GM19193 (cell line): ENCODE results near the gene SLC7A6.
A peak's percentile ranks its signal among the peaks of the same experiment; 100 is the strongest.

Experiments
- POLR2A ChIP-seq: IDR thresholded peaks from 4 replicates; pipeline ENCODE4 v1.6.1; 2011; ENCODE audit not compliant: insufficient read depth, insufficient read length; ENCODE audit errors: extremely low read depth

Gene SLC7A6

DNA sequence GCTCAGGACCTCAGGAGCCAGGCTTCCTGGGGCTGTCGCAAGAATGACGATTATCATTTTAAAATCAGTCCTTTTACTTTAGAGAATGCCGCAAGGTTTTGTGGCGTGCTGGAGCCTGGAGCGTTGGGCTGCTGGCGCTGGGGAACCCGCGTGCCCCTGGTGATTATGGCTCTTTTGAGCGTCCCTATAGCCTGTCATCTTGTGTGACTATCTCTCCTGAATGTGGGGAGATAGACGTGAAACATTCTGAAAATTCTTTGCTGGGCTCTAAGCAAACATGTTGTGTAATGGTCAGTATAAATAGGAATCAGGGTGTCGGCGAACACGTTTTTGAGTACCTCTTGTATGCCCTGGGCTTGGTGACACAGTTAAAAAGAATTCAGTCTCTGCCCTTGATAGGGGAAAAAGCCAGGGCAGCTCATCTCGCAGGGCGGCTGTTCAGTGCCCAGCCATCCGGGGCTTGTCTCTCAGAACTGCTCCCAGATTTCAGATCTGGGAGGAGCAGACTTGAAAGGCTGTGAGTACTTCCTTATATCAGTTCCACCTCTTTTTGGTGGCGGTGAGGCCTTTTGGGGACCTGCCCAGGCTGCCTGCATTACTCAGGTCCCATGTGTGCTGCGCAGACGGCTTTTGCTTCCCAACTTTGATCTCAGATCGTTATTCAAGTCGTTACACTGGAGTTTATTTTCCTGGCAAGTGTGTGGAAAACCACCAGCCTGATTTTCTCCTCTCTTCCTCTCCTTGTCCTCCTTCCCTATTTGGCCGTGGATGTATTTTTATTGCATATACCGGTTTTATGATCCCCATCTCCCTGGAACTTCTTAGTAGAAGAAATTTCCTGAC lies 973 bp downstream of the SLC7A6 start:
- TF ChIP-seq POLR2A = peak; percentile 41

DNA sequence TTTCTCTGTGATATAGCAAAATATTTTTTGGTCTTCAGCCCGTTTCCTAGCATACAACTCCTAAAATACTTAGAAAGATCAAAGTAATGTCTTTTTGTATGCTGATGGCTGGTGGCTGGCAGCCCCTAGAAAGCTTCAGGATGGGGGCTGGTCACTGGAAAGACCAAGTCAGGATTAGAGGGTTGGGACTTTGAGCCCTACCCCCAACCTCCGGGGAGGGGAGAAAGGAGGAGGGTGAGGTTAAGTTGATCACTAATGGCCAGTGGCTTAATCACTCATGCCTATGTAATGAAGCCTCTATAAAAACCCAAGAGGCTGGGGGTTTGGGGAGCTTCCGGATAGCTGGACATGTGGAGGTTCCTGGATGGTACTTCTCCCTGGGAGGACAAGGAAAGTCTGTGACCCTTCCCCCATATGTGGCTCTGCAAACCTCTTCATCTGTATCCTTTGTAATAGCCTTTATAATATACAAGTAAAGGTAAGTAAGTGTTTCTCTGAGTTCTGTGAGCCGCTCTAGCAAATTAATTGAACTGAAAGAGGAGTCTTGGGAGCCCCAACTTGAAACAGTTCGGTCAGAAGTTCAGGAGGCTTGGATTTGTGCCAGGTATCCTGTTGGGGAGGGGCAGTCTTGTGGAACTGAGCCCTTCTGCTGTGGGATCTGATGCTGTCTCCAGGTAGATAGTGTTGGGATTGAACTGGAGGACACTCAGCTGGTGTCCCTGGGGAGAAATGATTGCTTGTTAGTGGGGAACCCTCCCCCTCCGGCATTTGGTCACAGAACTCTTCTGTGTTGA lies 3.5 kb downstream of the SLC7A6 start:
- no peak for TF ChIP-seq POLR2A

DNA sequence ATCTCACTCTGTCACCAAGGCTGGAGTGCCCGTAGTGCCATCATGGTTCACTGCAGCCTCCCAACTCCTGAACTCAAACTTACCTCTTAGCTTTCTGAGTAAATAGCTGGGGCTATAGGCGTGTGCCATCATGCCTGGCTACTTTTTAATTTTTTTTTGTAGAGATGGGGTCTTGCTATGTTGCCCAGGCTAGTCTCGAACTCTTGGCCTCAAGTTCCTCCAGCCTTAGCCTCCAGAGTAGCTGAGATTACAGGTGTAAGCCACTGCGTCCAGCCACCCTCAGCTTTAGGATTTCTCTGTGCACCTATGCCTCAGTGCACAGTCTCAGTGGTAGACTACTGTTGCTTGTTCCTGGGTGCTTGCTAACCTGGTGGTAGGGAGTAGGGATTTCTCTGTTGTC lies 5.5 kb downstream of the SLC7A6 start:
- no peak for TF ChIP-seq POLR2A

DNA sequence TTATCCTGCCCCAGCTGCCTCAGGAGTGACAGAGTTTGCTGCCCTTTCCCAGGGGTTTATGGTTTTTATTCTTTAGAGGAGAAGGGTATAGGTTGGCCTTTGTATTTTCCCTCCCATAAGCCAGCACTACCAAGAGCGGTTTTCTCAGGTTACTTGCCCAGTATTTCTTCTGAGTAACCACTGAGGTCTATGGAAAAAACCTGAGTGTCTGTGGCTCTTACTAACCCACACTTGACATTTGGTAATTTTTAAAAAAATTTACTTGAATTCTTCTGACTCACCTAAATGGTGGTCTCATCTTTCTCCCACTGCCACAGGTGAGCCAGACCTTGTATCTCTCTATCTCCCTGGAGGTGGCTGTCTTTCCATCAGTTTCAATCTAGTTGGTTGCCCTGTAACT lies 6.0 kb downstream of the SLC7A6 start:
- no peak for TF ChIP-seq POLR2A

DNA sequence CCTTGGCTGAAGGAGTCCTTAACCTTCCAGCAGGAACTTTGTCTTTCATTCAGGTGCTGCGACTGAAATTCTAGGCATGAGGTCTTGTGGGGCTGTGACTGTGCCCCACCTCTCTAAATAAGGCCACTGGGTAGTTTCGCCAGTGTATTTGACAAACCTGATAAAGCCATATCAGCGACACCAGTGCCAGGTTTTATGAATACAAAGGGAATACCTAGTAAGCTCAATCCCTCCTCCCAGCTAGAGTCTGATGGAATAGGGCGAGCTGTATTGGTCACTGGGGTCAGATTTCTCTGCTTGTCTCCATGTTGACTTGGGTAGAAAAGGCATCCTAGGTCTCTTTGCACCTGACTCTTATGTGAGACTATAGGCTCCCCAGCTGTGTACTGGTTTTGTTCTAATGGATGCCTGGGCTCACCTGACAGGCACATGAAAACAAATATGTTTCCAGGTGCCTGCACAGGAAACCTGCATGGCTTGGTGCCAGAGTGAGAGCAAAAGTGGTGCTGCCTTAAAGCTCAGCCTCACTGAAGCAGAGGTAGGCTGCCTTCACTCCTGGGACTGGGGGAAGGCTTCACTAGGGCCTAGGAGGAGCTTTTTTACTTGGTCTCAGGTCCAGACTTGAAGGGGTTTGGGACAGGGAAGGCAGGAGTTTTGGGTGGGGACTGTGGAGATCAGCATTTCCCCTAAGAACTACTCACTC lies 8.3 kb downstream of the SLC7A6 start:
- no peak for TF ChIP-seq POLR2A

DNA sequence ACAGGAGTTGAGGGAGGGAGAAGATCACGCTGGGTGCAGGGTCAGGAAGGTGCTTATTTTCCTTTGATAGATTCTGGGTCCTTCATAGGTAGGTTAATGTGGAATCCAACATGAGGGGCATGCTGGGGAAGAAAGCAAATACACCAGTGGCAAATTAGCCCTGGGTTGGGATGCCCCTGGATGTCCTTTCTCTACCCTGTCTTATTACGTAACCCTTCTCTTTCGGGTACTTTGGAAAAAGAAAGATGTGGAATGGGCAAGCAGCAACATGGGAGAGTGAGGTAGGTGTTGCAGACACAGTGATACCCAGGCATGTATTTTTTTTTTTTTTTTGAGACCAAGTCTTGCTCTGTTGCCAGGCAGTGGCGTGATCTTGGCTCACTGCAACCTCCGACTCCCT lies 9.1 kb downstream of the SLC7A6 start:
- no peak for TF ChIP-seq POLR2A

DNA sequence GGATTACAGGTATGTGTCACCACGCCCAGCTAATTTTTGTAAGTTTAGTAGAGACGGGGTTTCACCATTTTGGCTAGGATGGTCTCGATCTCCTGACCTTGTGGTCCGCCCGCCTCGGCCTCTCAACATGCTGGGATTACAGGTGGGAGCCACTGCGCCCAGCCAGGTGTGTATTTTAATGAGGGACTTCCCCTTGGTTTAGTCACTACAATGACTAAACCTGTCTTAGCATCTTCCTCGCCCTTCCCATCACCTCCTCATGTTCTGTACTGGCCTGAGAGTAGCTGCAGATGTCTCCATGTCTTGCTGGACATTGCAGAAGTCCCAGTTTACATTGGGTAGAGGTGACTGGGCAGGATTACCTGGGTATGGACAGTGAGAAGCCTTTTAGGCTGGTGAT lies 9.6 kb downstream of the SLC7A6 start:
- TF ChIP-seq POLR2A = no peak

DNA sequence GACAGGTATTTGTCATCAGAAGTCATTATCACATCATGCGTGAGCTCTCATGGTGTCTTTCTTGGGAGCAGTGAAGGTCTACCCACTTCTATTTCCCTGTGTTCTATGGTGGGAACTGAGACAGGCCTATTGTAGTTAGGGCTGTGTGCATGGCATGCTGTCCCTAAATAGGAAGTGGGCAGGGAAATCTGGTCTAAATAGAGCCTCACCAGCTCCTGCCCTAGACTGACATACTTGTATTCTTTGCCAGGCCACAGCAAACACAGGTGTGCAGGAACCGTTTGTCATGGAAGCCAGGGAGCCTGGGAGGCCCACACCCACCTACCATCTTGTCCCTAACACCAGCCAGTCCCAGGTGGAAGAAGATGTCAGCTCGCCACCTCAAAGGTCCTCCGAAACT lies 10.1 kb downstream of the SLC7A6 start:
- no peak for TF ChIP-seq POLR2A

DNA sequence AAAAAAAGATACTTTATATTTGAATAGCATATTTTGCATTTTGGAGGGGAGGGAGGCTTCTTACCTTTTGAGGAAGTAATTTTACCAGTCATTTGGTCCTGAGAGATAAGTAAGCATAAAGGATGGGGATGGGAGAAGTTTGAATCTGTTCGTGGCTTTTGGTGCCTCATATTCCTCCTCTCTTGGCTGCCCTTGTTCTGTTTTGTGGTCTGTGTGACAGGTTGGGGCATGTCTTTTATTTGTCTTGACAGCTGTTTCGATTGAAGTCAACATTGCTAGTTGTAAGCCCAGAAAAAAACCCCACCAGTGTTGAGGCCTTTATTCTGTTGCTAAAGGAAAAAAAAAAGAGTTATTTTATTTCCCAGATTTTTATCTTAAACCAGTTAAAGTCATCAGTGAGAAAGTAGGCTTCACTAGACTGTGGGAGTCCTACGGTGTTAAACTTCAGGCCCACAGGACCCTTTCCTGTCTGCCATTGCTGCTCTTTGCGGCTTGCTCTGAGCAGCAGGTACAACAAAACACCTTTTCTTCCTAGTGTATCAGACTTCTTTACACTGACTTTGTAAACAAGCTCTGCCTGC lies 11.4 kb downstream of the SLC7A6 start:
- TF ChIP-seq POLR2A = no peak

DNA sequence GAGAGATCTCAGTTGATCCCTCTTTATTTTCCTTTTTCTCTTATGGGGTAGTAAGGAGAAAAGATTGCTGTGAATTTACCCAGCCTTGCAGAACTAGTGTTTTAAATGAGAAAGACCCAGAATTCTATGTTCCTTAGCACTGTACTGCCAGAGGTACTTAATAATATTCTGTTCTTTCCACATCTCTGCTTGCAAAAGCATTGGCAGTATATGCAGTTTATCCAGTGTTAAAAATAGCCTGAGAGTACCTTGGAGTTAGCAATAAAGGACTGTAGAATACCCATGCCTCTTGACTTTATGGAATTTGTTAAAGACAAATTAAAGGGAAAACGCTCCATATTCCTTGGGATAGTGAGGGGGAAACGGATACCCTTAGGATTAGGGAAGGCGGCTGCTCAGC lies 11.9 kb downstream of the SLC7A6 start:
- TF ChIP-seq POLR2A = no peak

DNA sequence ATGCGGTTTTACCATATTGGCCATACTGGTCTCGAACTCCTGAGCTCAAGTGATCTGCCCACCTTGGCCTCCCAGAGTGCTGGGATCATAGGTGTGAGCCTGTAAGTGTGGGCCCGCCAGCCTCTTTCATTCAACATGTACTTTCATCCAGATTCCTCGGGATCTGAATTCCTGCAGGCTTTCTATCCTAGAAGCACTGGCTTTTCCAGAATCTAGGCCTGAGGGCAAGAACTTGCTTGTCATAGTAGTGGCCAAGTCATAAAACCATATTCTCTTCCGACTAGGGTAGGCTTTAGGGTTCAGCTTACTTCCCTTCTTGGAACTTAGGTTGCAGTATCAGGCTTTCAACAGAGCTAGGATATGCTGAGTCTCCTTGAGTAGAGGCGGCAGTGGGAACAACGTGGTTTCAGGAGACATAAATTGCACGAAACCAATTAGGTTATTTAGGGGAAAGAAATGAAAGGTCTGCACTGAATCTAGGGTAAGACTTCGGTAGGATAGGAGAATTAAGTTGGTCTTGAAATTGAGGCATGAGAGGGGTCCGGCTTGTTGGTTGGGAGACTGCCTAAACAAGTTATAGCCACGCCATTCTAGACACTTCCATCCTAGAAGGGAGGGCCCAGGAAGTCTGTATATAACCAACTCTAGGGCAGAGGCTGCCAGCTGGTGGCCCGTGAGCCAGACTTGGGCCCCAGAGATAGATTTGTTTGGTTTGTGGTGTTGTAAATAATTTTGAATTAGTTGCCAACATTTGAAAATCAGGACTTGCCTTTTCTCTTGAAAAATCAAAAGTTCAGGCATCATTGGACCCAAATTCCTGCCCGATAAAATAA lies 15.6 kb downstream of the SLC7A6 start:
- TF ChIP-seq POLR2A = no peak

DNA sequence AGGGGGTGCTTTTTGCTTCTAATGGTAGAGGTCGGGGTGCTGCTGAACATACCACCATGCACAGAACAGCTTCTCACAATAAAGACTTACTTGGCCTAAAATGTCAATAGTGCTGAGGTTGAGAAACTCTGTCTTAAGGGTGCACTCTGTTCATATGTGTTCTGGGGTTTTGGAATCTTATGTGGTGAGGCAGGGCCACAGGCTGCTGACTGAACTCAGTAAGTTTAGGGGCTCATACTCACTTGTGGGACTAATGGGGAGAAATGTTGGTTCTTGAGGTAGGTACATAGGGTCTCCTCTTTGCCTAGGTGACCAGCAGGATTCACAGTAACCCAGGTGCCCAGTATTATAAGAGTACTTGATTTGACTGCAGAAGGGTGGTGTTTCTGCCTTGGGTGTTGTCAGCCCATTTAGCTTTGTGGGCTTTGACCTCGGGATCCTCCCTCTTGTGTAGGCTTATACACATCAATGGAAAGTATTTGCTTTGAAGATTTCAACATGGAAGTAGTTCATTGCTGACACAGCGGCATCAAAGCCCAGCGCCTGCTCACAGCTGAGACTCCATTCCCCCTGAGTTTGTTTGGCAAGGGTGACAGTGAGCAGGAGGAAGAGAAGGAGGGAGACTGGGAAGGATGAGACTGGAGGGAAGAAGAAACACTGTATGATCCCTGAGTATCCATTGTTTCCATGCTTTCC lies 17.2 kb downstream of the SLC7A6 start:
- TF ChIP-seq POLR2A = no peak

DNA sequence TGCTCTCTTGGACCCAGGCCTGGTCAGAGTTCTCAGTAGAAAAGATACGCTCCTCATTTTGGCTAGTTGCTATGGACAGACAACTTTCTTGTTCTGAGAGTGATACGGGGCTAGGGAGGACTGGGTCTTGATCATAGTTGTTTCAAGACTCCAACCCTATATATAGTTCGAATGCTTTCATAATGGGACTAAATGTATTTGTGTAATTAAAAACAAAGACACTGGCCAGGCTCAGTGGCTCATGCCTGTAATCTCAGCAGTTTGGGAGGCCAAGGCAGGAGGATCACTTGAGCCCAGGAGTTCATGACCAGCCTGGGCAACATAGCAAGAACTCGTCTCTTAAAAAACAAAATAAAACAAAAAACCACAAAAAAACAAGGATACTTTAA lies 17.7 kb downstream of the SLC7A6 start:
- no peak for TF ChIP-seq POLR2A

DNA sequence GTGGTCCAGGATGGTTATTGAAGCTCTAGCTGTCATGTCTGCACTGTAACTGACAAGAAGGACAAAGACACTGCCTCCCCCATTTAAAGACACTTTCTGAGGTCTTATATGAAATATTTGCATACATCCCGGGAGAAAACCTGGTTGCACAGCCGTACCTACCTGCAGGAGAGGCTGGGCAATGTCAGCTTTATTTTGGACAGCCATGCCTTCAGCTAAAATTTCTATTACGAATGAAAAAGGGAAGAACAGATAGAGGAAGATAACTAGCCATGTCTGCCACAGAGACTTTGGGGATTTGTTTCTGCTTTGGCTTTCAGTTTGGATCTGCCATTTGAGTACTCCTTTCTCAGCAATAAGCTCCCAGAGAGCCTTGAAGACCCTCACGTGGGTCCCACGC lies 19.0 kb downstream of the SLC7A6 start:
- no peak for TF ChIP-seq POLR2A
